ENCODE results near the gene CDK8.

Gene CDK8

GRCh38 chr13:26323127-26323526 is 69.2 kb downstream of the CDK8 start:
- DNase-seq, result no peak

GRCh38 chr13:26323764-26324163 is 69.8 kb downstream of the CDK8 start:
- DNase-seq, result no peak

DNA sequence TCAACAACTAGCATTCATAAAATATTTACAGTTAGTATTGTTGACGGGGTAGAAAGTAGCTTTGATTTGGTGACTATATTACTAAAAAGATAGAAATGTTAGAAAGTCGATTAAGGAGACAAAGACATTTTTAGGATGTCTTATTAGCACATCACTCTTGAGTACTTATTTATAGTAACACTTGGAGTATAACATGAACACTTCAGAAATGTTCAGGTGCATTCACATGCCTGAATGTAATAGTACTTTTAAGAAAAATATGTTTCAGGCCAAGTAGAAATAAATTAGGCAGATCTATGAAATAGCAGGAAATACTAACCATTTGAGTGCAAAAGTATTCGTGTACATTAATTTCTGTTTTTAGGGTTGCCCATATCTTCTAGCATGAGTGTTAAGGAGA is 70.4 kb downstream of the CDK8 start:
- DNase-seq, result no peak

GRCh38 chr13:26324867-26325266 is 70.9 kb downstream of the CDK8 start:
- DNase-seq, result no peak

GRCh38 chr13:26325876-26326275 is 71.9 kb downstream of the CDK8 start:
- no peak for DNase-seq

- no peak for DNase-seq
These were observed 72.6 kb downstream of the CDK8 start for GRCh38 chr13:26326562-26326961.

GRCh38 chr13:26327940-26328725 is 74.2 kb downstream of the CDK8 start:
- no peak for DNase-seq

DNA sequence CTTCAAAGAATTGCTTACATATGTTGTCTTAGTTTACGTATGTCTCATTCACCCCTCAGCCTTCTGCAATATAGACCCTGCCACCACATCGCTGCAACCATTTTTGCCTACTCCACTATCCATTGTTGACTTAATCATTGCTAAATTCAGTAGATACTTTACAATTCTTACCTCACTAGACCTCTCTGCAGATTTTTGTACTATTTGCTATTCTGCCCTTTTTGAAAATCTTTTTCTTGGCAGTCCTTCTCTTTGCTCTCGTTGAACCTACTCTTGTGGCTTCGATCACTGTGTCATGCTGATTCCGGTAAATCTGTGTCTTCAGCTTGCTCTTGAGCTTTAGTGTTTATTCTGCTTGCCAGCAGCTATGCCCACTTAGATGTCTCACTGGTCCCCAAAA is 81.2 kb downstream of the CDK8 start:
- no peak for DNase-seq

GRCh38 chr13:26340807-26341206 is 86.9 kb downstream of the CDK8 start:
- no peak for DNase-seq

DNA sequence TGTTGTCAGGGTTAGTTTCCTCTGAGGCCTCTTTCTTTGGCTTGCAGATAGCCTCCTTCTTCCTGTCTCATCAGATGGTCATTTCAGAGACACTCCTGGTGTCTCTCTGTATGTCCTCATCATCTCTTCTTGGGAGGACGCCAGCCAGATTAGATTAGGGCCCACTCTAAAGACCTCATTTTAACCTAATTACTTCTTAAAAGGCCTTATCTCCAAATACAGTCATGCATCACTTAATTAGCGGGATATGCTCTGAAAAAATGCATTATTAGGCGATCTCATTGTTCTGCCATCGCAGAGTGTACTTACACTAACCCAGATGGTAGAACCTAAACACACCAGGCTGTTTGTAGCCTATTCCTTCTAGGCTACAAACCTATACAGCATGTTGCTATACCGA is 89.0 kb downstream of the CDK8 start:
- DNase-seq, result no peak

DNA sequence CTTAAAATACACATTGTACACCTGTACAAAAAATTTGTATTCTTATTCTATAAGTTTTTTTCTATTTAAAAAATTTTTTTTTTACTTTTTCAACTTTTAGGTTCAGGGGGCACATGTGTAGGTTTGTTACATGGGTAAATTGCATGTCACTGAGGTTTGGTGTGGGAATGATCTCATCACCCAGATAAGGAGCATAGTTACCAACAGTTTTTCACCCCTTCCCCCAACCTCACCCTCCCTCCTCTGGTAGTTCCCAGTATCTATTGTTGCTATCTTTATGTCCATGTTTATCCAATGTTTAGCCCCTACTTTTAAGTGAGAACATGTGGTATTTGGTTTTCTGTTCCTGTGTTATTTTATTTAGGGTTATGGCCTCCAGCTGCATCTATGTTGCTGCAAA is 89.9 kb downstream of the CDK8 start:
- DNase-seq, result no peak

DNA sequence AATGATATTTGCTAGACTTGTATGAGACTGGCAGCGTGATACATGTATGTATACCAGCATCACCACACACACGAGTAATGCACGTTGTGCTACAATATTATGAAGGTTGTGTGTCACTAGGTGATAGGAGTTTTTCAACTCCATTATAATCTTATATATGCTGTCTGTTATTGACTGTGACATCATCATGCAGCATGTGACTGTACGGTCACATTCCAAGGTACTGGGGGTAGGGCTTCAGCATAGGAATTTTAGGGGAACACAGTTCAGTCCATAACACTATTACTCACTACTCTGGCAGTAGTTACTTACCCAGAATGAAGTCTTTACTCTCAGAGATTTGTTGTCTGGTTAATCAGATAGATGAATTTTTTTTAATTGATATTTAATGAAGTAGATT is 91.1 kb downstream of the CDK8 start:
- DNase-seq, result no peak

DNA sequence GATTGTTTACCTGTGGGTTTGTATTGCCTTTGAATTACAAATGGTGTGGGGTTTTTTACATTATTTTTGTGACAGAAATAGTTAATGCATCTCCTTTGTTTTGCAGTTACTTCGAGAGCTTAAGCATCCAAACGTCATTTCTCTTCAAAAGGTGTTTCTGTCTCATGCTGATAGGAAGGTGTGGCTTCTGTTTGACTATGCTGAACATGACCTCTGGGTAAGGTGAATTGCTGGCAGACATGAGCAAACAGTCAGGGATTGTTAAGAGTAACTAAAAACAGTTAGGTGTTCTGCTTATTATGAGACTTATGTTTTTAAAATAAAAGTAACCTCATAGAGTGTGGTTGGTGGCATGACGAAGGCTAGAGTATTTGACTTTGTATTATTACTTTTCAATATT is 95.0 kb downstream of the CDK8 start:
- DNase-seq, result no peak

DNA sequence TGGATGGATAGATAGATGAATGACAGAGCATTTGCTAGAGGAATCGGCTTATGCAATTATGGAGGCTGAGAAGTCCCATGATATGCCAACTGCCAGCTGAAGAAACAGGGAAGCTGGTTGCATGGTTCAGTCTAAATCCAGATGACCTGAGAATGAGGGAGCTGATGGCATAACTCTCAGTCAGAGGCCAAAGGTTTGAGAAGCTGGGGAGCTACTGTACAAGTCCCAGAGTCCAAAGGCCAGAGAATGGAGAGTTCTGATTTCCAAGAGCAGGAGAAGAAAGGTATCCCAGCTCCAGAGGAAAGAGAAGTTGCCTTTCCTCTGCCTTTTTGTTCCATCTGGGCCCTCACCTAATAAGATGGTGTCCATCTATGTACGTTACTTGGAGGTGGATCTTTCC is 108.3 kb downstream of the CDK8 start:
- no peak for DNase-seq

DNA sequence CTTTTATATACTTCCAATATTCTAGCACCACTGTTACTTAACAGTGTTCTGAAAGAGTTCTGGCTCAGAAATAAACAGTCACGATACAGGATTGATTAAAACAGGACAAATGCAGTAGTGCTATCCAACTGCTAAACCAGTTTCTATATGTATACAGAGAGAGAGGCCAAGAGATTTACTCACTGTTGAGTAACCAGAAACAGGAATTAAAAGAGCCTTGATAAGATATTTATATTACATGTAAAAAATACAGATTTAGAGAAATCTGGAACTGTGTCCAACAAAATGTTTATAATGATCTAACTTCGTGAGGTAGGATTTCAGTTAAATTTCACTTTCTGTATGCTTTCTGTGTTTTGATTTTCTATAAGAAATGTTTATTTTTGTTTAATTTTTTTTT is 116.6 kb downstream of the CDK8 start:
- DNase-seq, result no peak

- no peak for DNase-seq
These were observed 118.8 kb downstream of the CDK8 start for GRCh38 chr13:26372747-26373146.

- no peak for DNase-seq
These were observed 122.5 kb downstream of the CDK8 start for GRCh38 chr13:26376430-26376829.

DNA sequence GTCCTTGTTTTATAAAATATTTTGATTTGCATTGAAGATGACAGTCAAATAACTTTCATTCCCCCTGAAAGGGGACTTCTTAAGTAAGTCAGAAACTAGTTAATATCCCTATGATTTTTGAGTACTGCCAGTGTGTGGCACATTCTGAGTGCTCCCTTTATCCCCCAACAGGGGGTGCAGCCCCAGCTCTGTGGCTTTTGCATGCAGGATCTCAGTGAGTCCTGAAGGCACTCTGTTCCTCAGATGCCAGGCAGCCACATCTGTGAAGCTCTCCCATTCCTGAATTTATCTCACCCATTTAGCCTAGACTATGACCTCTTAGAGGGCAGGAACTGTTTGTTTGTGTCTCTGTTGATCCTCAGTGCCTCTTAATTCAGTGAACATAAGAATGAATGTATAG is 123.1 kb downstream of the CDK8 start:
- no peak for DNase-seq

DNA sequence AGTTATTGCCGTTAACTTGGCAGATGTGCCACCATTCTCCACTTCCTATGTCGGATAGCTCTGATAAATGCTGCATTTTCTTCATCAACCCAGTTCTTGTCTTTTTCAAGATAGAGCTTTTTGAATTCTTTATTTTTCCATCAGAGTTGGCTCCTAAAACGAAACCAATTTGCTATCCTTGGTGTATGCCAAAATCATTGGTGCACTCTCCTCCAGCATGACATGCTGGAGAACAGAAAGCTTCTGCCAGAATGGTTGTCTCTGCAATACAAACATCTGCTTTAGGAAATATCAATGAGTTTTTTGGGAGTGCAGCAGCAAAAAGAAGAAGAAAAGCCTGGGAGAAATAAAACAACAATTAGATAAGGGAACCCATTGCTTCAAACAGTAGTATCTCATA is 124.2 kb downstream of the CDK8 start:
- DNase-seq, result no peak

DNA sequence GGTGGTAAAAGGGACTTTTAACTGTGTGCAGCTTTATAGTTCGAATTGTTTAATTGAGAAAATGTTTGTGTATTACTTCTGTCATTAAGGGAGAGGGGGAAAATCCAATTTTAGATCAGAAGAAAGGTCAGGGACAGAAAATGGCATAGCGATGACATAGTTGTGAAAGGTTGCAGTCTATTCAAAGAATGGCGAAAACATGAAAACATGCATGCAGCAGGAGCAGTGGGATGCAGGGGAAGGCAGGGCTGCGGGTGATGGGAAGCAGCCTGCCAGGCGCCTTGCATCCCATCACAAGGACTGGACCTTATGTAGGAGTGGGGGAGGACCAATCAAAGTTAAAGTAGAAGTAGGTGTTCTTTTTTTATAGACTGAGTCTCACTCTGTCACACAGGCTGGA is 125.9 kb downstream of the CDK8 start:
- DNase-seq, result no peak

DNA sequence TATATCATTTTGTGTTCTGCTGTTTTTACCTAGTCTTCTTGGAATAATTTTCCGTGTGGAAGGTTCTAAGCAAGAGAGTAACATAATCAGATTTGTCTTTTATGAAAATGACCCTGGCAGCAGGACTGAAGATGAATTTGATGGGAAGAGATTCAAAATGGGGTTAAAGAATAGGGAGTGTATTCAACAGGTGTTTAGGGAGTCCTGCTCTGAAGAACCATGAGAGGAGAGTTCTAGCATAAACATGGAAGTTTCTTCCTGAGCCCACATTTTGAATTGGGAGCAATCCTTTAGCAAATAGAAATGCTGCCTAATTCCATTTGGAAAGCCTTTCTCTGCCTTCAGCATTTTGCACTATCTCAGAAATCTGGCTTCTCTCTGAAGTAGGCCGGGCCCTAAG is 127.0 kb downstream of the CDK8 start:
- no peak for DNase-seq

- DNase-seq, result no peak
These were observed 128.4 kb downstream of the CDK8 start for GRCh38 chr13:26382366-26382765.

- DNase-seq, result no peak
These were observed 128.9 kb downstream of the CDK8 start for GRCh38 chr13:26382835-26383234.

DNA sequence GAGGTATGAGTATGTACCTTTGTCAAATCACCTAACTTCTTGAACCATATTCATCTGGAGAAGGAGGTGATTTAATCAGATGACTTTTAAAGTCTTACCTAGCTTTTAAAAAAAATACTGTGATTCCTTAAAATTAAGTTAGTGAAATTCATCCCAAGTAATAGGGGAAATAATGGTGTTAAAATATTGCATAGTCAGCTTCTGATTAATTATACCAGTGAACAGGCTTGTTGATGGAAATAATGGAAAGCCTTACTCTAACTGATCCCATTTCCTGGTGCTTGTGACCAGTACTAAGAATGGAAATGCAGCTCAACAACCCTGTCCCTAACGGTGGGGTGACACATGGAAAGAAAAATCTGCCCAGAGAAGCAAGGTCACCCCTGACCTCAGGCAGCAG is 130.7 kb downstream of the CDK8 start:
- DNase-seq, result no peak

- DNase-seq, result no peak
These were observed 132.1 kb downstream of the CDK8 start for GRCh38 chr13:26386026-26386425.

DNA sequence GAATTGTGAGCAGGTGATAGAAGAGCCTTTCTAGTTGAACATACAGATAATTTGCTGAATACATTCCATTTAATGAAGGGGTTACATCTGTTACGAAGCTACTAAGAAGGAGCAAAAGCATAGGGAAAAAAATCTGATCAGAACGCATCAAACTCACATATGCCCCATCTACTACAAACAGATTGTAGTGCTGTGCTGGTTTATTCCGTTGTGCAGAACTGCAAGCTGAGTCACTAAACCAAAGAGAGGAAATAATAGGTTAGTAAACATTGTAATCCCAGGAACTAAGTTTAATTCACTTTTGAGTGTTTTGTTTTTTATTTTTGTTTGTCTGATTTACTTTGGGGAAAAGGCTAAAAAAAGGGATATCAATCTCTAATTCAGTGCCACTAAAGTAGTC is 136.3 kb downstream of the CDK8 start:
- DNase-seq, result no peak
